DND-41 (cell line): ENCODE measurements around the gene YTHDC1.

Experiments used
- CTCF ChIP-seq: IDR thresholded peaks from 2 replicates; pipeline ENCODE4 v1.5.1; 2012; ENCODE audit warnings: borderline replicate concordance, low read length, moderate library complexity, mild to moderate bottlenecking; ENCODE audit not compliant: poor library complexity, severe bottlenecking; ENCODE audit errors: extremely low read depth
- EZH2 ChIP-seq: IDR thresholded peaks from 3 replicates; pipeline ENCODE4 v1.6.1; 2012; ENCODE audit warnings: borderline replicate concordance, low read depth, mild to moderate bottlenecking, moderate library complexity, low read length, inconsistent platforms; ENCODE audit not compliant: severe bottlenecking

GRCh38 chr4:68337522-68337921 lies 12.4 kb downstream of the YTHDC1 start:
- no peak for TF ChIP-seq CTCF
- no peak for TF ChIP-seq EZH2
